OCI-LY3 (cell line): ENCODE results near the gene NR2C2.

Experiments
- EZH2phosphoT487 ChIP-seq: fragments of 200-600 bp; shearing (Covaris generic); IDR thresholded peaks from 2 replicates; pipeline ENCODE4 v1.6.1; 2018; ENCODE audit warnings: antibody characterized with exemption, mixed run types, low read depth
- TF ChIP-seq, protein P1 (sequence below): fragments of 200-600, 300-600 bp; sonication (generic); IDR thresholded peaks from 2 replicates; pipeline ENCODE4 v1.5.1; 2014; ENCODE audit warnings: antibody characterized with exemption, low read length, low read depth

DNA sequence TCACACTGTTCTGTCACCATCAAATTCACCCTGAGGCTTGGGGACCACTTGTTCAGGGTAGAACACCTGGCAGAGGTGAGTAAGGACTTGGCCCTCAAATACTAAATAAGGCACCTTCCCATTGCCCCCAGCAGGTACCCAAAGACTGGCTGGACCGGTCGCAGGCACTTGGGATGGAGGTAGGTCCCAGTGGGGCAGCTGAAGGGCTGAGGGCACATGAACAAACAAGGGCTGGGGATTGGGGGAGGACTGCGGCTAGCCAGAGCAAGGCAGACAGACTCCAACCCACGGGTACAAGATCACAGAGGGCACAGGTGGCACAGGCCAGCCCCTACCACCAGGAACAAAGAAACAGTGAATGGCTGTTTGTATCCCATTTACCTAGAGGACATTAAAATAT, 115.9 kb downstream of the NR2C2 start:
- TF ChIP-seq, protein P1, sequence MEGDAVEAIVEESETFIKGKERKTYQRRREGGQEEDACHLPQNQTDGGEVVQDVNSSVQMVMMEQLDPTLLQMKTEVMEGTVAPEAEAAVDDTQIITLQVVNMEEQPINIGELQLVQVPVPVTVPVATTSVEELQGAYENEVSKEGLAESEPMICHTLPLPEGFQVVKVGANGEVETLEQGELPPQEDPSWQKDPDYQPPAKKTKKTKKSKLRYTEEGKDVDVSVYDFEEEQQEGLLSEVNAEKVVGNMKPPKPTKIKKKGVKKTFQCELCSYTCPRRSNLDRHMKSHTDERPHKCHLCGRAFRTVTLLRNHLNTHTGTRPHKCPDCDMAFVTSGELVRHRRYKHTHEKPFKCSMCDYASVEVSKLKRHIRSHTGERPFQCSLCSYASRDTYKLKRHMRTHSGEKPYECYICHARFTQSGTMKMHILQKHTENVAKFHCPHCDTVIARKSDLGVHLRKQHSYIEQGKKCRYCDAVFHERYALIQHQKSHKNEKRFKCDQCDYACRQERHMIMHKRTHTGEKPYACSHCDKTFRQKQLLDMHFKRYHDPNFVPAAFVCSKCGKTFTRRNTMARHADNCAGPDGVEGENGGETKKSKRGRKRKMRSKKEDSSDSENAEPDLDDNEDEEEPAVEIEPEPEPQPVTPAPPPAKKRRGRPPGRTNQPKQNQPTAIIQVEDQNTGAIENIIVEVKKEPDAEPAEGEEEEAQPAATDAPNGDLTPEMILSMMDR = no peak
- no peak for TF ChIP-seq EZH2phosphoT487
